GM19099 (cell line): Measurements from ENCODE around the gene CNBD2.

Source experiments
- POLR2A ChIP-seq: IDR thresholded peaks from 3 replicates; pipeline ENCODE4 v1.6.1; 2011; ENCODE audit warnings: low read depth; ENCODE audit not compliant: insufficient read length; ENCODE audit errors: extremely low read depth

Gene CNBD2

GRCh38 chr20:36002855-36003254, 34.5 kb downstream of the CNBD2 start:
- TF ChIP-seq POLR2A = no peak

- TF ChIP-seq POLR2A = no peak
These were observed 35.7 kb downstream of the CNBD2 start for GRCh38 chr20:36004045-36004444.

- TF ChIP-seq POLR2A = no peak
These were observed 40.2 kb downstream of the CNBD2 start for GRCh38 chr20:36008461-36009035.

GRCh38 chr20:36010076-36010475, 41.7 kb downstream of the CNBD2 start:
- TF ChIP-seq POLR2A = no peak

GRCh38 chr20:36010825-36011224, 42.4 kb downstream of the CNBD2 start:
- TF ChIP-seq POLR2A = no peak

- no peak for TF ChIP-seq POLR2A
These were observed 47.5 kb downstream of the CNBD2 start for GRCh38 chr20:36015806-36016403.

GRCh38 chr20:36017048-36017951, 48.9 kb downstream of the CNBD2 start:
- TF ChIP-seq POLR2A = no peak

- TF ChIP-seq POLR2A = no peak
These were observed 50.0 kb downstream of the CNBD2 start for GRCh38 chr20:36018208-36018988.

GRCh38 chr20:36028106-36028808, 59.9 kb downstream of the CNBD2 start:
- no peak for TF ChIP-seq POLR2A

- TF ChIP-seq POLR2A = no peak
These were observed 61.8 kb downstream of the CNBD2 start for GRCh38 chr20:36030149-36030548.

- no peak for TF ChIP-seq POLR2A
These were observed 63.4 kb downstream of the CNBD2 start for GRCh38 chr20:36031806-36032205.

GRCh38 chr20:36034875-36035274, 66.5 kb downstream of the CNBD2 start:
- TF ChIP-seq POLR2A = no peak

GRCh38 chr20:36035745-36036144, 67.4 kb downstream of the CNBD2 start:
- TF ChIP-seq POLR2A = no peak

- TF ChIP-seq POLR2A = no peak
These were observed 68.3 kb downstream of the CNBD2 start for GRCh38 chr20:36036688-36037087.
